ENCODE results near the gene STIM1.

DNA sequence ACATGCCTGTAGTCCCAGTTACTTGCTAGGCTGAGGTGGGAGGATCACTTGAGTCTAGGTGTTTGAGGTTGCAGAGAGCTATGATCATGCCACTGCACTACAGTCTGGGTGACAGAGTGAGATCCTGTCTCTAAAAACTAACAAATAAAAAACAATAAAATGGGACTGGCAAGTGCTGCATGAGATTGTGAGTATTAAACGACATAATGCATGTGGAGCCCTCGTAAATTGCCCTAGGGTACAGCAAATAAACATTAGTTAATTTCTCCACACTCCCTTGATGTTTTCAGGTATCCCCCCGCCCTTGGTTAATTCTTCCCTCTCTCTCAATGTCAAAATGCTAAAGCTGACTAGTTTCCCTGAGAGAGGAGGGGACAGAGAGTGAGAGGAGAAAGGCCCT lies 9.8 kb upstream of the STIM1 start:
- TF ChIP-seq, protein P1, sequence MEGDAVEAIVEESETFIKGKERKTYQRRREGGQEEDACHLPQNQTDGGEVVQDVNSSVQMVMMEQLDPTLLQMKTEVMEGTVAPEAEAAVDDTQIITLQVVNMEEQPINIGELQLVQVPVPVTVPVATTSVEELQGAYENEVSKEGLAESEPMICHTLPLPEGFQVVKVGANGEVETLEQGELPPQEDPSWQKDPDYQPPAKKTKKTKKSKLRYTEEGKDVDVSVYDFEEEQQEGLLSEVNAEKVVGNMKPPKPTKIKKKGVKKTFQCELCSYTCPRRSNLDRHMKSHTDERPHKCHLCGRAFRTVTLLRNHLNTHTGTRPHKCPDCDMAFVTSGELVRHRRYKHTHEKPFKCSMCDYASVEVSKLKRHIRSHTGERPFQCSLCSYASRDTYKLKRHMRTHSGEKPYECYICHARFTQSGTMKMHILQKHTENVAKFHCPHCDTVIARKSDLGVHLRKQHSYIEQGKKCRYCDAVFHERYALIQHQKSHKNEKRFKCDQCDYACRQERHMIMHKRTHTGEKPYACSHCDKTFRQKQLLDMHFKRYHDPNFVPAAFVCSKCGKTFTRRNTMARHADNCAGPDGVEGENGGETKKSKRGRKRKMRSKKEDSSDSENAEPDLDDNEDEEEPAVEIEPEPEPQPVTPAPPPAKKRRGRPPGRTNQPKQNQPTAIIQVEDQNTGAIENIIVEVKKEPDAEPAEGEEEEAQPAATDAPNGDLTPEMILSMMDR (IDR thresholded peaks at IDR 0.05) = no peak
- no peak for TF ChIP-seq POLR2A (IDR thresholded peaks at IDR 0.05)

All from Peyer's patch (tissue), 4 donors.